K562 (cell line): ENCODE data around the gene PPP6R3. TPM values are rescaled to one million over a fixed set of nuclear protein-coding genes. Genes with fewer than 3 reads are reported as not detected.

ENCODE experiments used
- BCOR ChIP-seq: fragments of 450-650 bp; IDR thresholded peaks from 2 replicates; pipeline ENCODE4 v1.6.1; 2016
- YY1 ChIP-seq, 3 experiments: IDR thresholded peaks; 2 replicates each; pipeline ENCODE4 v1.6.1; 2011; ENCODE audit warnings: low read length in 2 of 3, mild to moderate bottlenecking in 2 of 3, moderate library complexity in 2 of 3, borderline replicate concordance in 1 of 3, control low read depth in 1 of 3, low read depth in 1 of 3; ENCODE audit not compliant: insufficient read depth in 3 of 3, insufficient replicate concordance in 2 of 3, control insufficient read depth in 1 of 3, insufficient read length in 1 of 3; ENCODE audit errors: extremely low read depth in 1 of 3
- polyA plus RNA-seq, 8 experiments: library from polyadenylated mRNA; depleted of rRNA in 4 of 8; stranded (reverse) in 5 of 8; unstranded in 3 of 8; fragments of >200 nt; fragmentation: Nextera tagmentation in 2 of 8; fragmentation: Illumina TruSeq in 1 of 8; extraction: Ambion mirVana in 2 of 8; extraction: Trizol in 1 of 8; gene quantifications; 2 replicates each; pipeline versions ENCODE4 v1.2.1 to v1.2.3, GENCODE V29; 2011 to 2014; ENCODE audit warnings: inconsistent platforms in 1 of 8, missing spikeins in 1 of 8
- total RNA-seq, 7 experiments: library from RNA; depleted of rRNA in 6 of 7; stranded (reverse); fragments of >200 nt in 6 of 7; fragmentation: Illumina TruSeq in 2 of 7; extraction: Trizol in 2 of 7; gene quantifications; 2 replicates each; pipeline versions ENCODE4 v1.2.1 to v1.2.3, GENCODE V29; 2011 to 2021; ENCODE audit warnings: low replicate concordance in 1 of 7
- TF ChIP-seq, protein P1 (sequence below): sonication (generic); formaldehyde crosslinking; IDR thresholded peaks from 2 replicates; pipeline ENCODE4 v1.8.0; 2022; ENCODE audit warnings: missing genetic modification reagents, mild to moderate bottlenecking, borderline replicate concordance
- TF ChIP-seq, protein P2 (sequence below): fragments of 250-450 bp; sonication (Bioruptor Pico); IDR thresholded peaks from 2 replicates; pipeline ENCODE4 v1.8.0; 2021; ENCODE audit warnings: borderline replicate concordance, mild to moderate bottlenecking, moderate library complexity; ENCODE audit not compliant: poor library complexity, severe bottlenecking
- TF ChIP-seq, protein P3 (sequence below): fragments of 250-450 bp; sonication (Bioruptor Pico); IDR thresholded peaks from 2 replicates; pipeline ENCODE4 v1.8.0; 2022; ENCODE audit warnings: moderate library complexity, mild to moderate bottlenecking, inconsistent platforms
- TF ChIP-seq, protein P4 (sequence below): fragments of 450-650 bp; formaldehyde crosslinking; IDR thresholded peaks from 2 replicates; pipeline ENCODE4 v1.4.0; 2020; ENCODE audit warnings: mild to moderate bottlenecking
- TF ChIP-seq, protein P5 (sequence below): fragments of 250-450 bp; sonication (Bioruptor Pico); IDR thresholded peaks from 2 replicates; pipeline ENCODE4 v1.5.0; 2020; ENCODE audit warnings: mild to moderate bottlenecking

Gene PPP6R3
- total and polyA plus RNA-seq, 9 of the 15 experiments (the other 6 are each of a cell fraction or from before 2014, with no cell fraction given), result 20.3 to 117 (median 80.6) TPM

DNA sequence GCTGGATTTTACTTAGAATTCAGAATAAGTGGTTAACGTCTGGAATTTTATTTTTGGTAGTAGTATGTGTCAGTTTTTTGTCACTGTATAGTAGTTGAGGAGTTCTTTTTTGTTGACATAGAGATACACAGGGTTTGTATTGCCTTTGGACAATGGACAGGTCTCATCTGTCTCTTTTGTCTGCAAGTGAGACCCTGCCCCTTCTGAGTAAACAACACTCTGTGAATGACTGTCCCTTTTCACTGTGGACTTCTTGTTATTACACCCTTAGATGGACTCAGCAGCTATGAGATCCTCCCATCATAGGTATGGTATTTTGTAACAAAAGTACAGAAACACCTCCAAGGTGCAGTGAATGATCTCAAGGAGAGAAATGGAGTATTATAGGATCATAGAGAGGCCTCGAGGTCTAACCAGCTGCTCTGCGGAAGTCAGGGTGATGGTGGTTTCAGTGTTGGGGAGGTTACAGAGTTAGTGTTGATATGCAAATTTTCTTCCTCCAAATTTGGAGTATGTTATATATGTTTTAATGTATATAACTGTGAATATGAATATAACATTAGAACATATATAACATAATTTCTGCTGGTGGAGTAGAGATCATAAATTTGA, 7.8 kb downstream of the PPP6R3 start (continued):
- TF ChIP-seq, protein P1, sequence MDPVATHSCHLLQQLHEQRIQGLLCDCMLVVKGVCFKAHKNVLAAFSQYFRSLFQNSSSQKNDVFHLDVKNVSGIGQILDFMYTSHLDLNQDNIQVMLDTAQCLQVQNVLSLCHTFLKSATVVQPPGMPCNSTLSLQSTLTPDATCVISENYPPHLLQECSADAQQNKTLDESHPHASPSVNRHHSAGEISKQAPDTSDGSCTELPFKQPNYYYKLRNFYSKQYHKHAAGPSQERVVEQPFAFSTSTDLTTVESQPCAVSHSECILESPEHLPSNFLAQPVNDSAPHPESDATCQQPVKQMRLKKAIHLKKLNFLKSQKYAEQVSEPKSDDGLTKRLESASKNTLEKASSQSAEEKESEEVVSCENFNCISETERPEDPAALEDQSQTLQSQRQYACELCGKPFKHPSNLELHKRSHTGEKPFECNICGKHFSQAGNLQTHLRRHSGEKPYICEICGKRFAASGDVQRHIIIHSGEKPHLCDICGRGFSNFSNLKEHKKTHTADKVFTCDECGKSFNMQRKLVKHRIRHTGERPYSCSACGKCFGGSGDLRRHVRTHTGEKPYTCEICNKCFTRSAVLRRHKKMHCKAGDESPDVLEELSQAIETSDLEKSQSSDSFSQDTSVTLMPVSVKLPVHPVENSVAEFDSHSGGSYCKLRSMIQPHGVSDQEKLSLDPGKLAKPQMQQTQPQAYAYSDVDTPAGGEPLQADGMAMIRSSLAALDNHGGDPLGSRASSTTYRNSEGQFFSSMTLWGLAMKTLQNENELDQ (CRISPR knock-in tag), result no peak
- TF ChIP-seq, protein P2, sequence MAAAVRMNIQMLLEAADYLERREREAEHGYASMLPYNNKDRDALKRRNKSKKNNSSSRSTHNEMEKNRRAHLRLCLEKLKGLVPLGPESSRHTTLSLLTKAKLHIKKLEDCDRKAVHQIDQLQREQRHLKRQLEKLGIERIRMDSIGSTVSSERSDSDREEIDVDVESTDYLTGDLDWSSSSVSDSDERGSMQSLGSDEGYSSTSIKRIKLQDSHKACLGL, result no peak
- TF ChIP-seq, protein P3, sequence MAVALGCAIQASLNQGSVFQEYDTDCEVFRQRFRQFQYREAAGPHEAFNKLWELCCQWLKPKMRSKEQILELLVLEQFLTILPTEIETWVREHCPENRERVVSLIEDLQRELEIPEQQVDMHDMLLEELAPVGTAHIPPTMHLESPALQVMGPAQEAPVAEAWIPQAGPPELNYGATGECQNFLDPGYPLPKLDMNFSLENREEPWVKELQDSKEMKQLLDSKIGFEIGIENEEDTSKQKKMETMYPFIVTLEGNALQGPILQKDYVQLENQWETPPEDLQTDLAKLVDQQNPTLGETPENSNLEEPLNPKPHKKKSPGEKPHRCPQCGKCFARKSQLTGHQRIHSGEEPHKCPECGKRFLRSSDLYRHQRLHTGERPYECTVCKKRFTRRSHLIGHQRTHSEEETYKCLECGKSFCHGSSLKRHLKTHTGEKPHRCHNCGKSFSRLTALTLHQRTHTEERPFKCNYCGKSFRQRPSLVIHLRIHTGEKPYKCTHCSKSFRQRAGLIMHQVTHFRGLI (CRISPR knock-in tag), result no peak
- TF ChIP-seq YY1 (IDR thresholded peaks at IDR 0.05; ENCODE audit: borderline replicate concordance in 1 of 3, control insufficient read depth in 1 of 3, extremely low read depth in 1 of 3, insufficient read depth in 3 of 3, insufficient read length in 1 of 3, insufficient replicate concordance in 2 of 3, low read depth in 1 of 3, low read length in 2 of 3), result no peak
- TF ChIP-seq, protein P4, sequence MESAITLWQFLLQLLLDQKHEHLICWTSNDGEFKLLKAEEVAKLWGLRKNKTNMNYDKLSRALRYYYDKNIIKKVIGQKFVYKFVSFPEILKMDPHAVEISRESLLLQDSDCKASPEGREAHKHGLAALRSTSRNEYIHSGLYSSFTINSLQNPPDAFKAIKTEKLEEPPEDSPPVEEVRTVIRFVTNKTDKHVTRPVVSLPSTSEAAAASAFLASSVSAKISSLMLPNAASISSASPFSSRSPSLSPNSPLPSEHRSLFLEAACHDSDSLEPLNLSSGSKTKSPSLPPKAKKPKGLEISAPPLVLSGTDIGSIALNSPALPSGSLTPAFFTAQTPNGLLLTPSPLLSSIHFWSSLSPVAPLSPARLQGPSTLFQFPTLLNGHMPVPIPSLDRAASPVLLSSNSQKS, result no peak
- TF ChIP-seq, protein P5, sequence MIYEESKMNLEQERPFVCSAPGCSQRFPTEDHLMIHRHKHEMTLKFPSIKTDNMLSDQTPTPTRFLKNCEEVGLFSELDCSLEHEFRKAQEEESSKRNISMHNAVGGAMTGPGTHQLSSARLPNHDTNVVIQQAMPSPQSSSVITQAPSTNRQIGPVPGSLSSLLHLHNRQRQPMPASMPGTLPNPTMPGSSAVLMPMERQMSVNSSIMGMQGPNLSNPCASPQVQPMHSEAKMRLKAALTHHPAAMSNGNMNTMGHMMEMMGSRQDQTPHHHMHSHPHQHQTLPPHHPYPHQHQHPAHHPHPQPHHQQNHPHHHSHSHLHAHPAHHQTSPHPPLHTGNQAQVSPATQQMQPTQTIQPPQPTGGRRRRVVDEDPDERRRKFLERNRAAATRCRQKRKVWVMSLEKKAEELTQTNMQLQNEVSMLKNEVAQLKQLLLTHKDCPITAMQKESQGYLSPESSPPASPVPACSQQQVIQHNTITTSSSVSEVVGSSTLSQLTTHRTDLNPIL (CRISPR knock-in tag), result no peak
- no peak for TF ChIP-seq BCOR
